ENCODE results near the gene GPLD1.

Gene GPLD1

GRCh38 chr6:24394061-24394779, 95.2 kb downstream of the GPLD1 start:
- Histone ChIP-seq H3K27ac (ENCODE audit: low read length, poor library complexity, severe bottlenecking) (no peak overlapping the region), H2AFZ (ENCODE audit: low read depth, low read length) (no peak overlapping the region), H3K18ac (ENCODE audit: low read depth in 1 of 2, low read length in 2 of 2) (no peak overlapping the region), H3K79me1 (replicated peaks; ENCODE audit: low read length, poor library complexity, severe bottlenecking) (no peaks in the 10 kb centered on the region), H3K4ac (ENCODE audit: low read depth in 1 of 2, low read length in 2 of 2) (no peak overlapping the region), H3K36me3 (ENCODE audit: control insufficient read depth in 1 of 2, insufficient read depth in 2 of 2, low read depth in 1 of 2, low read length in 2 of 2) (no peaks in the 10 kb centered on the region), H2BK15ac (ENCODE audit: low read depth, poor library complexity, severe bottlenecking) (no peak overlapping the region), H3K9ac (ENCODE audit: low read length) (peak overlapping the region; percentile 66), H2BK120ac (ENCODE audit: low read depth, low read length) (no peak overlapping the region), H2BK5ac (ENCODE audit: low read depth, low read length, poor library complexity, severe bottlenecking) (no peak overlapping the region), H3K27me3 (ENCODE audit: control insufficient read depth in 1 of 2, insufficient read depth in 1 of 2, low read length in 2 of 2) (no peaks in the 10 kb centered on the region), H3K4me1 (ENCODE audit: control insufficient read depth, insufficient read depth, low read depth, low read length) (no peaks in the 10 kb centered on the region), H4K8ac (ENCODE audit: low read length) (no peak overlapping the region), H2AK5ac (ENCODE audit: low read length, severe bottlenecking) (peak overlapping the region; percentile 83), H2BK12ac (ENCODE audit: low read length in 2 of 2) (no peak overlapping the region), H3K4me3 (ENCODE audit: insufficient read depth in 1 of 2, low read depth in 1 of 2, low read length in 2 of 2) (no peak overlapping the region), H3K4me2 (ENCODE audit: low read length, poor library complexity, severe bottlenecking) (no peak overlapping the region), H3K14ac (ENCODE audit: low read length in 2 of 2) (no peak overlapping the region), H4K91ac (ENCODE audit: low read length) (no peak overlapping the region), H3K9me3 (ENCODE audit: control insufficient read depth, low read length) (no peaks in the 10 kb centered on the region), H3K23ac (ENCODE audit: low read length in 2 of 2) (no peak overlapping the region)
- DNase-seq, result no peak
- WGBS, result 94% methylated on average over 1 of the region's 2 CpGs

GRCh38 chr6:24391756-24392405, 97.5 kb downstream of the GPLD1 start:
- H3K18ac ChIP-seq (ENCODE audit: low read depth in 1 of 2, low read length in 2 of 2), result no peak overlapping the region
- H3K9ac ChIP-seq (ENCODE audit: low read length), result no peak overlapping the region
- H2AK5ac ChIP-seq (ENCODE audit: low read length, severe bottlenecking), result peak overlapping the region; percentile 42
- H4K91ac ChIP-seq (ENCODE audit: low read length), result no peak overlapping the region
- DNase-seq, result no peak
- no peak overlapping the region for H2AFZ ChIP-seq (ENCODE audit: low read depth, low read length)
- H3K4me1 ChIP-seq (ENCODE audit: control insufficient read depth, insufficient read depth, low read depth, low read length), result no peaks in the 10 kb centered on the region
- no peak overlapping the region for H3K23ac ChIP-seq (ENCODE audit: low read length in 2 of 2)
- no peaks in the 10 kb centered on the region for H3K36me3 ChIP-seq (ENCODE audit: control insufficient read depth in 1 of 2, insufficient read depth in 2 of 2, low read depth in 1 of 2, low read length in 2 of 2)
- no peak overlapping the region for H2BK5ac ChIP-seq (ENCODE audit: low read depth, low read length, poor library complexity, severe bottlenecking)
- no peak overlapping the region for H3K4ac ChIP-seq (ENCODE audit: low read depth in 1 of 2, low read length in 2 of 2)
- no peak overlapping the region for H2BK12ac ChIP-seq (ENCODE audit: low read length in 2 of 2)
- no peak overlapping the region for H3K27ac ChIP-seq (ENCODE audit: low read length, poor library complexity, severe bottlenecking)
- no peaks in the 10 kb centered on the region for H3K27me3 ChIP-seq (ENCODE audit: control insufficient read depth in 1 of 2, insufficient read depth in 1 of 2, low read length in 2 of 2)
- H2BK15ac ChIP-seq (ENCODE audit: low read depth, poor library complexity, severe bottlenecking), result no peak overlapping the region
- no peak overlapping the region for H3K4me2 ChIP-seq (ENCODE audit: low read length, poor library complexity, severe bottlenecking)
- no peak overlapping the region for H4K8ac ChIP-seq (ENCODE audit: low read length)
- no peak overlapping the region for H3K4me3 ChIP-seq (ENCODE audit: insufficient read depth in 1 of 2, low read depth in 1 of 2, low read length in 2 of 2)
- H3K14ac ChIP-seq (ENCODE audit: low read length in 2 of 2), result no peak overlapping the region
- H3K79me1 ChIP-seq (replicated peaks; ENCODE audit: low read length, poor library complexity, severe bottlenecking), result no peaks in the 10 kb centered on the region
- H2BK120ac ChIP-seq (ENCODE audit: low read depth, low read length), result no peak overlapping the region
- no peaks in the 10 kb centered on the region for H3K9me3 ChIP-seq (ENCODE audit: control insufficient read depth, low read length)
- WGBS, result no CpG with 5 or more reads among the region's 2 CpGs

GRCh38 chr6:24391208-24391607, 98.2 kb downstream of the GPLD1 start:
- Histone ChIP-seq H3K4me2 (ENCODE audit: low read length, poor library complexity, severe bottlenecking) (no peak overlapping the region), H3K4me1 (ENCODE audit: control insufficient read depth, insufficient read depth, low read depth, low read length) (no peaks in the 10 kb centered on the region), H2BK15ac (ENCODE audit: low read depth, poor library complexity, severe bottlenecking) (no peak overlapping the region), H2BK12ac (ENCODE audit: low read length in 2 of 2) (no peak overlapping the region), H2BK120ac (ENCODE audit: low read depth, low read length) (no peak overlapping the region), H3K27ac (ENCODE audit: low read length, poor library complexity, severe bottlenecking) (no peak overlapping the region), H4K91ac (ENCODE audit: low read length) (no peak overlapping the region), H3K9ac (ENCODE audit: low read length) (no peak overlapping the region), H3K36me3 (ENCODE audit: control insufficient read depth in 1 of 2, insufficient read depth in 2 of 2, low read depth in 1 of 2, low read length in 2 of 2) (no peaks in the 10 kb centered on the region), H4K8ac (ENCODE audit: low read length) (no peak overlapping the region), H3K27me3 (ENCODE audit: control insufficient read depth in 1 of 2, insufficient read depth in 1 of 2, low read length in 2 of 2) (no peaks in the 10 kb centered on the region), H3K9me3 (ENCODE audit: control insufficient read depth, low read length) (no peaks in the 10 kb centered on the region), H3K23ac (ENCODE audit: low read length in 2 of 2) (no peak overlapping the region), H2AK5ac (ENCODE audit: low read length, severe bottlenecking) (no peak overlapping the region), H3K18ac (ENCODE audit: low read depth in 1 of 2, low read length in 2 of 2) (no peak overlapping the region), H3K4me3 (ENCODE audit: insufficient read depth in 1 of 2, low read depth in 1 of 2, low read length in 2 of 2) (no peak overlapping the region), H2AFZ (ENCODE audit: low read depth, low read length) (no peak overlapping the region), H3K79me1 (replicated peaks; ENCODE audit: low read length, poor library complexity, severe bottlenecking) (no peaks in the 10 kb centered on the region), H3K14ac (ENCODE audit: low read length in 2 of 2) (no peak overlapping the region), H3K4ac (ENCODE audit: low read depth in 1 of 2, low read length in 2 of 2) (no peak overlapping the region), H2BK5ac (ENCODE audit: low read depth, low read length, poor library complexity, severe bottlenecking) (no peak overlapping the region)
- DNase-seq, result no peak
- 88% methylated on average over 1 of the region's 2 CpGs for WGBS

GRCh38 chr6:24387818-24388217, 101.6 kb downstream of the GPLD1 start:
- Histone ChIP-seq H2BK12ac (ENCODE audit: low read length in 2 of 2) (no peak overlapping the region), H3K9ac (ENCODE audit: low read length) (no peak overlapping the region), H4K8ac (ENCODE audit: low read length) (no peak overlapping the region), H3K18ac (ENCODE audit: low read depth in 1 of 2, low read length in 2 of 2) (no peak overlapping the region), H2AFZ (ENCODE audit: low read depth, low read length) (no peak overlapping the region), H2BK15ac (ENCODE audit: low read depth, poor library complexity, severe bottlenecking) (no peak overlapping the region), H3K4me3 (ENCODE audit: insufficient read depth in 1 of 2, low read depth in 1 of 2, low read length in 2 of 2) (no peak overlapping the region), H4K91ac (ENCODE audit: low read length) (no peak overlapping the region), H3K4me2 (ENCODE audit: low read length, poor library complexity, severe bottlenecking) (no peak overlapping the region), H3K4ac (ENCODE audit: low read depth in 1 of 2, low read length in 2 of 2) (no peak overlapping the region), H3K23ac (ENCODE audit: low read length in 2 of 2) (no peak overlapping the region), H3K14ac (ENCODE audit: low read length in 2 of 2) (no peak overlapping the region), H2BK120ac (ENCODE audit: low read depth, low read length) (no peak overlapping the region), H3K36me3 (ENCODE audit: control insufficient read depth in 1 of 2, insufficient read depth in 2 of 2, low read depth in 1 of 2, low read length in 2 of 2) (no peaks in the 10 kb centered on the region), H3K27me3 (ENCODE audit: control insufficient read depth in 1 of 2, insufficient read depth in 1 of 2, low read length in 2 of 2) (no peaks in the 10 kb centered on the region), H3K4me1 (ENCODE audit: control insufficient read depth, insufficient read depth, low read depth, low read length) (peaks cover 5% of the 10 kb centered on the region), H3K79me1 (replicated peaks; ENCODE audit: low read length, poor library complexity, severe bottlenecking) (no peaks in the 10 kb centered on the region), H3K27ac (ENCODE audit: low read length, poor library complexity, severe bottlenecking) (peak overlapping the region; percentile 11), H2AK5ac (ENCODE audit: low read length, severe bottlenecking) (no peak overlapping the region), H2BK5ac (ENCODE audit: low read depth, low read length, poor library complexity, severe bottlenecking) (no peak overlapping the region), H3K9me3 (ENCODE audit: control insufficient read depth, low read length) (no peaks in the 10 kb centered on the region)
- DNase-seq, result no peak
- WGBS, result no CpG with 5 or more reads among the region's 1 CpG

Measured in mesenchymal stem cell (in vitro differentiated cells and primary cell).